ENCODE results near the gene COQ7.

DNA sequence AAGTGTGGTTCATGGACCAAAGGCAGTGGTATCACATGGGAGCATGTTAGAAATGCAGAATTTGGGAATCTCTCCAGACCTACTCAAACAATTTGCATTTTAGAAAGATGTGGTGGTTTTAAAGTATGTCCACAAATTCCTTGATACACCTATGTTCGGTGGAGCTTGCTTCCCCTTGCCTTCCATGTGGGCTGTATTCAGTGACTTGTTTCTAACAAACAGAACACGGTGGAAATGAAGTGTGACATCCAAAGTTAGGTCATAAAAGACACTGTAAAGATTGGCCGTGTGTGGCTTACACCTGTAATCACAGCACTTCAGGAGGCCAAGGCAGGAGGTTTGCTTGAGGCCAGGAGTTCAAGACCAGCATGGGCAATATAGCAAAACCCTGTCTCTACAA, 16.7 kb downstream of the COQ7 start:
- TF ChIP-seq, protein P1, sequence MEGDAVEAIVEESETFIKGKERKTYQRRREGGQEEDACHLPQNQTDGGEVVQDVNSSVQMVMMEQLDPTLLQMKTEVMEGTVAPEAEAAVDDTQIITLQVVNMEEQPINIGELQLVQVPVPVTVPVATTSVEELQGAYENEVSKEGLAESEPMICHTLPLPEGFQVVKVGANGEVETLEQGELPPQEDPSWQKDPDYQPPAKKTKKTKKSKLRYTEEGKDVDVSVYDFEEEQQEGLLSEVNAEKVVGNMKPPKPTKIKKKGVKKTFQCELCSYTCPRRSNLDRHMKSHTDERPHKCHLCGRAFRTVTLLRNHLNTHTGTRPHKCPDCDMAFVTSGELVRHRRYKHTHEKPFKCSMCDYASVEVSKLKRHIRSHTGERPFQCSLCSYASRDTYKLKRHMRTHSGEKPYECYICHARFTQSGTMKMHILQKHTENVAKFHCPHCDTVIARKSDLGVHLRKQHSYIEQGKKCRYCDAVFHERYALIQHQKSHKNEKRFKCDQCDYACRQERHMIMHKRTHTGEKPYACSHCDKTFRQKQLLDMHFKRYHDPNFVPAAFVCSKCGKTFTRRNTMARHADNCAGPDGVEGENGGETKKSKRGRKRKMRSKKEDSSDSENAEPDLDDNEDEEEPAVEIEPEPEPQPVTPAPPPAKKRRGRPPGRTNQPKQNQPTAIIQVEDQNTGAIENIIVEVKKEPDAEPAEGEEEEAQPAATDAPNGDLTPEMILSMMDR (IDR thresholded peaks at IDR 0.05; ENCODE audit: low read depth, low read length, poor library complexity, severe bottlenecking) = no peak
- no peak for TF ChIP-seq EZH2phosphoT487 (IDR thresholded peaks at IDR 0.05; ENCODE audit: borderline replicate concordance, low read length)

All from DOHH2 (cell line).